Activated naive CD8-positive, alpha-beta T cell treated with anti-CD3 and anti-CD28 coated beads, Interleukin-2, amount 10 ng/mL, durations not matched to agents 7 days and 5 days (primary cell): ENCODE measurements around the gene KHDRBS1. TPM values are rescaled to one million over a fixed set of nuclear protein-coding genes. Genes with fewer than 3 reads are reported as not detected.
"Not testable (repeated sequence)": the region's sequence is repeated elsewhere in the genome, so short reads cannot be mapped to it uniquely, and the experiment has no call there.

Experiments used
- ATAC-seq: fragments of 150-1000 bp; cut with Tn5 transposase; one replicate; pipeline ENCODE4 v1.10.0; 2021; ENCODE audit warnings: low read depth, moderate library complexity
- POLR2A ChIA-PET: fragments of 350-600 bp; sonication (Branson Sonifier 250); formaldehyde crosslinking; loops from one replicate; lab custom pipeline; 2021; ENCODE audit warnings: antibody characterized with exemption; lab: Charles Lee
- DNase-seq: peaks from one replicate; pipeline ENCODE4 v3.0.0; 2021
- H3K27ac Mint-ChIP-seq: one replicate; pipeline ENCODE4 v1.8.0; 2022; ENCODE audit warnings: mild to moderate bottlenecking, mixed read lengths
- H3K27me3 Mint-ChIP-seq: one replicate; pipeline ENCODE4 v1.8.0; 2022; ENCODE audit warnings: mild to moderate bottlenecking, moderate library complexity, mixed read lengths
- H3K36me3 Mint-ChIP-seq: one replicate; pipeline ENCODE4 v1.8.0; 2021; ENCODE audit warnings: mild to moderate bottlenecking, mixed read lengths
- H3K4me1 Mint-ChIP-seq: one replicate; pipeline ENCODE4 v1.8.0; 2021; ENCODE audit warnings: mixed read lengths
- H3K4me3 Mint-ChIP-seq: one replicate; pipeline ENCODE4 v1.8.0; 2022; ENCODE audit warnings: mild to moderate bottlenecking, moderate library complexity, mixed read lengths
- H3K9me3 Mint-ChIP-seq: one replicate; pipeline ENCODE4 v1.8.0; 2021; ENCODE audit warnings: mixed read lengths
- total RNA-seq, 2 experiments: library from RNA; stranded (reverse); gene quantifications; one replicate each; pipeline ENCODE4 v1.2.3, GENCODE V29; 2021

Gene KHDRBS1
- total RNA-seq, 2 experiments from 2014 or later, result 162 TPM

- POLR2A ChIA-PET, result no interaction called here
- Mint-ChIP-seq H3K4me1 (peaks cover 3% of the 10 kb centered on the region), H3K9me3 (no peaks in the 10 kb centered on the region), H3K27ac (peak overlapping the region; percentile 82), H3K27me3 (no peaks in the 10 kb centered on the region), H3K36me3 (peaks cover 40% of the 10 kb centered on the region), H3K4me3 (no peak overlapping the region)
- ATAC-seq, result no peak
- no peak for DNase-seq
Observed at GRCh38 chr1:32051706-32052105, 38.0 kb downstream of the KHDRBS1 start.

DNA sequence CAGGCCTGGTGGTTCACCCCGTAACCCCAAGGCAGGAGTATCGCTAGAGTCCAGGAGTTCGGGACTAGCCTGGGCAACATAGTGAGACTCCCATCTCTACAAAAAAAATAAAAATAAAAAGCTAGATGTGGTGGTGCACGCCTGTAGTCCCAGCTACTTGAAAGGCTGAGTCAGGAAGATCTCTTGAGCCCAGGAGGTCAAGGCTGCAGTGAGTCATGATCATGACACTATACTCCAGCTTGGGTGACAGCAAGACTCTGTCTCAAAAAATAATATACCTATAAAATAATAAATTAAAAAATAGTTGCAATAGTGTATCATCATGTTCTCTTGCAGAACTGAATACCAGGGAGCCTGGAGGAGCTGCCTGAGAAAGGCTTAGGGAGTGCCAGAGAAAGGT is 39.2 kb downstream of the KHDRBS1 start:
- Mint-ChIP-seq H3K4me3 (no peak overlapping the region), H3K36me3 (peaks cover 40% of the 10 kb centered on the region), H3K4me1 (peaks cover 3% of the 10 kb centered on the region), H3K27me3 (no peaks in the 10 kb centered on the region), H3K27ac (no peak overlapping the region), H3K9me3 (no peaks in the 10 kb centered on the region)
- ATAC-seq (no peak), DNase-seq (no peak)
- POLR2A ChIA-PET, result interaction anchor here (1.4 kb wide), 1 partner anchor 20 kb away, joined by 4 read pairs; the partner anchor contains the start of gene TMEM39B

DNA sequence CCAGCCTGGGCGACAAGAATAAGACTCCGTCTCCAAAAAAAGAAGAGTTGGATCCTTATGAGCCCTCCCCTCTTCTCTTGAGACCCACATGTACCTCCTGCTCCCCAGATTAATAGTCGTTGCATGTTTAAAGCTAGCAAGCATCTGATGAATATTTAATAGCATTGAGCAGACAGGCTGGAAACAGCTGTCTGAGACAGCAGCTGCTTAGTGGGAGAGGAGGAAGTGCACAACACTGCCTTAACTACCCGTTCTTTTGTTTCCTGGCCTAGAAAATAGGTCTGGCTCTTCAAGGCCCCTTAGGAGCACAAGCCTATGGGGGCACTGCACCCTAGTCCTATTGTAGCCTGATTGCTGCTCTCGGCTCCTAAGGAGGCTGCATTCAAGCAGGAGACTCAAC is 41.7 kb downstream of the KHDRBS1 start:
- POLR2A ChIA-PET, result interaction anchor here (1.4 kb wide), 1 partner anchor 17 kb away, joined by 5 read pairs; the partner anchor contains the start of gene TMEM39B
- no peak for ATAC-seq
- Mint-ChIP-seq H3K27ac (no peak overlapping the region), H3K36me3 (peaks cover 44% of the 10 kb centered on the region), H3K4me3 (no peak overlapping the region), H3K4me1 (no peaks in the 10 kb centered on the region), H3K9me3 (no peaks in the 10 kb centered on the region), H3K27me3 (no peaks in the 10 kb centered on the region)
- no peak for DNase-seq

- H3K36me3 Mint-ChIP-seq, result peaks cover 44% of the 10 kb centered on the region
- no peak for ATAC-seq
Observed at GRCh38 chr1:32056598-32056997, 42.9 kb downstream of the KHDRBS1 start.

GRCh38 chr1:32060914-32061313 is 47.2 kb downstream of the KHDRBS1 start:
- POLR2A ChIA-PET, result no interaction called here
- no peak overlapping the region for H3K4me3 Mint-ChIP-seq
- peaks cover 21% of the 10 kb centered on the region for H3K36me3 Mint-ChIP-seq
- no peaks in the 10 kb centered on the region for H3K9me3 Mint-ChIP-seq
- no peak overlapping the region for H3K27ac Mint-ChIP-seq
- ATAC-seq (no peak), DNase-seq (no peak)
- peaks cover 8% of the 10 kb centered on the region for H3K4me1 Mint-ChIP-seq
- H3K27me3 Mint-ChIP-seq, result no peaks in the 10 kb centered on the region

More at GRCh38 chr1:32056598-32056997, 42.9 kb downstream of the KHDRBS1 start:
- POLR2A ChIA-PET, result interaction anchor here (0.6 to 1.4 kb wide), 2 partner anchors 16 to 24 kb away, joined by 5 to 6 read pairs; partner anchors contain the start of gene TMEM39B
- Mint-ChIP-seq H3K27me3 (no peaks in the 10 kb centered on the region), H3K27ac (no peak overlapping the region), H3K9me3 (no peaks in the 10 kb centered on the region), H3K4me1 (no peaks in the 10 kb centered on the region), H3K4me3 (no peak overlapping the region)
- DNase-seq, result no peak

GRCh38 chr1:32062867-32063230 is 49.2 kb downstream of the KHDRBS1 start:
- H3K36me3 Mint-ChIP-seq, result peaks cover 12% of the 10 kb centered on the region
- POLR2A ChIA-PET, result interaction anchor here (1.4 to 1.6 kb wide), 2 partner anchors 10 to 47 kb away, joined by 4 to 6 read pairs; partner anchors contain the start of gene TMEM39B
- peak overlapping the region; percentile 19 for H3K27ac Mint-ChIP-seq
- H3K4me1 Mint-ChIP-seq, result peaks cover 18% of the 10 kb centered on the region
- no peaks in the 10 kb centered on the region for H3K9me3 Mint-ChIP-seq
- H3K27me3 Mint-ChIP-seq, result no peaks in the 10 kb centered on the region
- H3K4me3 Mint-ChIP-seq, result no peak overlapping the region
- ATAC-seq (no peak), DNase-seq (no peak)

DNA sequence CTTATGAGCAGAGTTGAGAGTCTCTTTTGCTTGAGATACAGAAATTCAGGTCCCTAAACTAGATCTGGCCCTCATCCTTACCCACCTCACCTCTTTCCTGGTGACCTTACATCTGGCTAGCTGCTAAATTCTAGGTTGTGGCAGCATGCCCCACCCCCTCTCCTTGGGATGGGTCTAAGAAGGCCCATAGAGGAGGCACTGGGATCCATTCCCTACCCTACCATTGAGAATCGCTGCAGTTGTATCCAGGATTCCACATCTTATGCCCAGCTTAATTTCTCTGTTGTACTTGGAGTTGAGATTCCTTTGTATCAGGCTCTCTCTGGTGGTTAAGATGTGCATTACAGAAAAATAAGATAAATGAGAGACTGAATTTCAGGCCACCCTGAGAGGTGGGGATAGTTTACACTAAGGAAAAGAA is 49.6 kb downstream of the KHDRBS1 start:
- no peak for DNase-seq
- peak overlapping the region; percentile 7 for H3K27ac Mint-ChIP-seq

GRCh38 chr1:32065613-32066488 is 52.2 kb downstream of the KHDRBS1 start:
- not testable (repeated sequence) for H3K36me3 Mint-ChIP-seq, ATAC-seq, H3K27me3 Mint-ChIP-seq, DNase-seq, H3K9me3 Mint-ChIP-seq
- peak overlapping the region; percentile 61 for H3K27ac Mint-ChIP-seq
- POLR2A ChIA-PET, result interaction anchor here (0.5 to 1.7 kb wide), 6 partner anchors 24 to 303 kb away, joined by 3 to 5 read pairs (median 4); partner anchors contain the start of gene KHDRBS1
- peak overlapping the region; percentile 44 for H3K4me3 Mint-ChIP-seq
- H3K4me1 Mint-ChIP-seq, result peaks cover 25% of the 10 kb centered on the region

More for the DNA sequence above, 49.6 kb downstream of the KHDRBS1 start:
- H3K9me3 Mint-ChIP-seq, result no peaks in the 10 kb centered on the region
- H3K4me3 Mint-ChIP-seq, result no peak overlapping the region
- H3K4me1 Mint-ChIP-seq, result peaks cover 18% of the 10 kb centered on the region
- H3K27me3 Mint-ChIP-seq, result no peaks in the 10 kb centered on the region
- ATAC-seq, result peak; percentile 20
- peaks cover 10% of the 10 kb centered on the region for H3K36me3 Mint-ChIP-seq
- POLR2A ChIA-PET, result interaction anchor here (1.4 to 1.6 kb wide), 2 partner anchors 10 to 48 kb away, joined by 4 to 6 read pairs; partner anchors contain the start of gene TMEM39B

GRCh38 chr1:32066489-32066873 is 52.8 kb downstream of the KHDRBS1 start:
- POLR2A ChIA-PET, result interaction anchor here (0.5 to 1.7 kb wide), 4 partner anchors 27 to 304 kb away, joined by 3 to 5 read pairs (median 4); no protein-coding TSS in a partner anchor
- Mint-ChIP-seq H3K9me3 (no peaks in the 10 kb centered on the region), H3K4me1 (peaks cover 25% of the 10 kb centered on the region), H3K27ac (peak overlapping the region; percentile 22), H3K36me3 (peaks cover 2% of the 10 kb centered on the region), H3K4me3 (peak overlapping the region; percentile 48), H3K27me3 (peaks cover 10% of the 10 kb centered on the region)
- ATAC-seq, result peak; percentile 66
- DNase-seq, result no peak

- no peak overlapping the region for H3K4me3 Mint-ChIP-seq
- no peak for ATAC-seq
- no peak overlapping the region for H3K27ac Mint-ChIP-seq
- peaks cover 39% of the 10 kb centered on the region for H3K4me1 Mint-ChIP-seq
- POLR2A ChIA-PET, result no interaction called here
- peaks cover 10% of the 10 kb centered on the region for H3K27me3 Mint-ChIP-seq
- peaks cover 2% of the 10 kb centered on the region for H3K36me3 Mint-ChIP-seq
- no peak for DNase-seq
- no peaks in the 10 kb centered on the region for H3K9me3 Mint-ChIP-seq
Observed at GRCh38 chr1:32068957-32069588, 55.4 kb downstream of the KHDRBS1 start.

DNA sequence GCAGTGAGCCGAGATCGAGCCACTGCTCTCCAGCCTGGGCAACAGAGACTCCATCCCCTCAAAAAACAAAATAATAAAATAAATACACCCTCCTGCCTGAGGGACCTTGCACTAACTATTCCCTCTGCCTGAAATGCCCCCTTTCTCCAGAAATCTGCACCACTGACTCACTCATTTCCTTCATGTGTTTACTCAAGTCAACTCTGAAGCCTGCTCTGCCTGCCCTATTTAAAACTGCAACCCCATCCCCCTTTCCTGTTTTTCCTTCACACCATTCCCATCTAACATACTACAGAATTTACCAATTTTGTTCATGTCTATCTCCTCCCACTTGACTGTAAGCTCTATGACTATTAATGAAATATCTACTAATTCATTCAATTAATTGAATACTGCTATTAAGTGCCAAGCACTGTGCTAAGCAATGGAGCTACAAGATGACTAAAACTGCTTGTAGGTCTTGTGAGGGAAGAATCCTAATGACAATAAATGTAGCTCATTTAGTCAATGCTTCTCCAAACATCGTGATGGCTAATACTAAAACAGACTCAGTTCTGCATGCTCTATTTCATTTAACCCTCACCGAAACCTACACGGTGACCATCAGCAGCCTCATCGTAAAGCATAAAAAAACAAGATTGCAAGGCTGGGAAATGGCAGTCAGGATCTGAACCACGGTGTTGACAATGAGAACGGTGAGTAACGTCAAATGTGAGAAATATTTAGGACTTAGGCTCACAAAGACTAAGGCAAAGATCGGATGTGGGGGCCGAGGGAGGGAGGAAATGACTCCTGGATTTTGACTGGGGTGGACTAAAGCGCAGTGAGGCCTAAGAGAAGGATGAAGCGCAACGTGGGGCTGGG is 58.3 kb downstream of the KHDRBS1 start:
- peaks cover 10% of the 10 kb centered on the region for H3K27me3 Mint-ChIP-seq
- H3K4me3 Mint-ChIP-seq, result peak overlapping the region; percentile 94
- H3K27ac Mint-ChIP-seq, result peak overlapping the region; percentile 90
- DNase-seq (no peak), ATAC-seq (no peak)
- no peaks in the 10 kb centered on the region for H3K9me3 Mint-ChIP-seq
- H3K4me1 Mint-ChIP-seq, result peaks cover 35% of the 10 kb centered on the region
- POLR2A ChIA-PET, result interaction anchor here (0.8 to 3.5 kb wide), 14 partner anchors 9 to 427 kb away, joined by 3 to 36 read pairs (median 5); partner anchors contain the start of genes BSDC1, CCDC28B, KPNA6 and PEF1
- H3K36me3 Mint-ChIP-seq, result peaks cover 6% of the 10 kb centered on the region

GRCh38 chr1:32072622-32073298 is 59.1 kb downstream of the KHDRBS1 start, which contains the start of gene TMEM39B:
TMEM39B (plus strand) TSS chr1:32072939; CDS start chr1:32073048, 109 bp downstream.
- H3K9me3 Mint-ChIP-seq, result no peaks in the 10 kb centered on the region
- H3K4me3 Mint-ChIP-seq, result peak within 1 kb of the TSS; percentile 94
- H3K36me3 Mint-ChIP-seq, result peaks cover 13% of the 10 kb centered on the region
- H3K27me3 Mint-ChIP-seq, result peaks cover 10% of the 10 kb centered on the region
- ATAC-seq, result peak; percentile 89
- H3K27ac Mint-ChIP-seq, result peak within 1 kb of the TSS; percentile 90
- peak; percentile 97 for DNase-seq
- peaks cover 40% of the 10 kb centered on the region for H3K4me1 Mint-ChIP-seq
- POLR2A ChIA-PET, result interaction anchor here (0.6 to 3.5 kb wide), 25 partner anchors 9 to 700 kb away, joined by 3 to 36 read pairs (median 4); partner anchors contain the start of genes BSDC1, CCDC28B, IQCC and KHDRBS1
